ENCODE results near the gene GAS6.

Gene GAS6

DNA sequence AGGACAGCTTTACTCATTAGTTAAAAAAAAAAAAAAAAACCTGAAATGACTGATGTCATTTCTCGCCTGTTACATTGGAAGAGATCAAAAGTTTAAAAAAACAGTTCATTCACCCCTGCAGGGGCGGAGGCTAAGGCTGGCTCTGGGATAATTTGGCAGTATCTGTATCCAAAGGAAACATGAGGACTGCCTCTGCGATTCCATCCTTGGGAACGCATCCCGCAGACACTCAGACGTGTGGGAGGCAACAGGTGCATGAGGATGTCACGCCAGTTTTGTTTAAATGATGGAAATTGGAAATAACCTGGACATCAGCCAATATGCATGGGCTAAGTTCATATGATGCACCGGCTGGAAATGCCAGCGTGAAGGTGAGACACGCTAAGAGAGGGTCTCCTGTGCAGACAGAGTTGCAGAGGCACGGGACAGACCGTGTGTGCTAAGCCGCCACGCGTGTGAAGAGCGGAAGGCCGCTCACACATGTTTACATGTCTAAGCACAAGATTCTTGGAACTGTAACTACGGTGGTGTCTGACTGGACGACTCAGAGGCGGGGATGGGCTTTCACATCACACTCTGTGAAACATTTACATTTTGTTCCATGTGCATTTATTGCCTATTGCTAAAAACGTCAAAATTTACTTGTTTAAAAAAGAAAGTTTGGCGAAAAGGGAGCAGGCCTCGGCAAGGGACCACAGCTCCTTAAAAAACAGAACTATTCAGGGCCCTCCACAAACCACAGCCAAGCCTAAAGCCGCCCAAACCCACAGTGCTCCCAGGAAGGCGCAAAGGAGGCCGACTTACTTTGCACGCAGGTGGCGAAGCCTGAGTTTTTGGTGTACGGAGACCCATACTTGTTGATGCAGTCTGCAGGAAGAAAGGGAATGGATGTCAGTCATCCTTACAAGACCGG lies 17.9 kb downstream of the GAS6 start:
- no peak overlapping the region for H3K4me3 ChIP-seq (ENCODE audit: low read length)
- TF ChIP-seq, protein P1, sequence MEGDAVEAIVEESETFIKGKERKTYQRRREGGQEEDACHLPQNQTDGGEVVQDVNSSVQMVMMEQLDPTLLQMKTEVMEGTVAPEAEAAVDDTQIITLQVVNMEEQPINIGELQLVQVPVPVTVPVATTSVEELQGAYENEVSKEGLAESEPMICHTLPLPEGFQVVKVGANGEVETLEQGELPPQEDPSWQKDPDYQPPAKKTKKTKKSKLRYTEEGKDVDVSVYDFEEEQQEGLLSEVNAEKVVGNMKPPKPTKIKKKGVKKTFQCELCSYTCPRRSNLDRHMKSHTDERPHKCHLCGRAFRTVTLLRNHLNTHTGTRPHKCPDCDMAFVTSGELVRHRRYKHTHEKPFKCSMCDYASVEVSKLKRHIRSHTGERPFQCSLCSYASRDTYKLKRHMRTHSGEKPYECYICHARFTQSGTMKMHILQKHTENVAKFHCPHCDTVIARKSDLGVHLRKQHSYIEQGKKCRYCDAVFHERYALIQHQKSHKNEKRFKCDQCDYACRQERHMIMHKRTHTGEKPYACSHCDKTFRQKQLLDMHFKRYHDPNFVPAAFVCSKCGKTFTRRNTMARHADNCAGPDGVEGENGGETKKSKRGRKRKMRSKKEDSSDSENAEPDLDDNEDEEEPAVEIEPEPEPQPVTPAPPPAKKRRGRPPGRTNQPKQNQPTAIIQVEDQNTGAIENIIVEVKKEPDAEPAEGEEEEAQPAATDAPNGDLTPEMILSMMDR (IDR thresholded peaks at IDR 0.05; ENCODE audit: insufficient read depth, low read depth, low read length, missing control alignments), result no peak
- DNase-seq (ENCODE audit: low read depth), result no peak

GRCh38 chr13:113845055-113845454 lies 18.8 kb downstream of the GAS6 start:
- peak; percentile 28 for DNase-seq (ENCODE audit: low read depth)
- TF ChIP-seq, protein P1 (IDR thresholded peaks at IDR 0.05; ENCODE audit: insufficient read depth, low read depth, low read length, missing control alignments), result no peak

DNA sequence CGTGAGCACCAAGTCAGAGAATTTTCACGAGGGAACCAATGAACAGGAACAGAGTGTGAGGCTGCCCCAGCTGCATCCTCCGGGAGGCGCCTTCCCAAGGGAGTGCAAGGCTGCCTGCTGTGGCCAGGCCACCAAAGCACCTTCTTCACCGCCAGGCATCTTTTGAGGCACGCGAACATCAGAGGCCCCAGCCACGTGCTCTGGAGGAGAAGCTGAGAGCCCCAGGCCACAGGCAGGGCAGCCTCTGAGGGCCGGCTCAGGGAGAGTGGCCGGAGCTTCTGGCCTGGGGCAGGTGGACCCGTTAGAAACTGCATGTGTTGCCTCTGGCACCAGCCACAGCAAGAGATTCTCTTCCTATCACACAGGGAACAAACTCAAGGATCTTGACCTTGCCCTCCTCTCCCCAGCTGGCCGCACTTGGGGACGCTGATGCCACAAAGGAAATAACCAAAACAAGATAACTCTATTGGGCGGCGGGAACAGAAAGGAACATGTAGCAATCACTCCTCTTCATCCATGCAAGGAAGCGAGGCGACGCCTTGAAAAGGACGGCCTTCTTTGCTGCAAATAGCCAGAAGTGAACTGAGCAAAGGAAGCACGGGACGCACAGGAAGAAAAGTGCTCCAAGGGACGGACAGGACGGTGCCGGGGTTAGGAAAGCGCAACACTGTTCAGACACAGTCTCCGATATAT lies 19.9 kb downstream of the GAS6 start:
- DNase-seq (ENCODE audit: low read depth), result no peak

More at GRCh38 chr13:113845055-113845454, 18.8 kb downstream of the GAS6 start:
- no peak overlapping the region for H3K4me3 ChIP-seq (ENCODE audit: low read length)

GRCh38 chr13:113843063-113843654 lies 20.7 kb downstream of the GAS6 start:
- TF ChIP-seq, protein P1 (IDR thresholded peaks at IDR 0.05; ENCODE audit: insufficient read depth, low read depth, low read length, missing control alignments), result no peak

More for the DNA sequence above, 19.9 kb downstream of the GAS6 start:
- TF ChIP-seq, protein P1 (IDR thresholded peaks at IDR 0.05; ENCODE audit: insufficient read depth, low read depth, low read length, missing control alignments), result no peak
- no peak overlapping the region for H3K4me3 ChIP-seq (ENCODE audit: low read length)

GRCh38 chr13:113842336-113843062 lies 21.4 kb downstream of the GAS6 start:
- TF ChIP-seq, protein P1 (IDR thresholded peaks at IDR 0.05; ENCODE audit: insufficient read depth, low read depth, low read length, missing control alignments), result no peak
- no peak for DNase-seq (ENCODE audit: low read depth)
- H3K4me3 ChIP-seq (ENCODE audit: low read length), result no peak overlapping the region

More at GRCh38 chr13:113843063-113843654, 20.7 kb downstream of the GAS6 start:
- DNase-seq (ENCODE audit: low read depth), result no peak
- H3K4me3 ChIP-seq (ENCODE audit: low read length), result no peak overlapping the region

- TF ChIP-seq, protein P1 (IDR thresholded peaks at IDR 0.05; ENCODE audit: insufficient read depth, low read depth, low read length, missing control alignments), result no peak
- no peak overlapping the region for H3K4me3 ChIP-seq (ENCODE audit: low read length)
- DNase-seq (ENCODE audit: low read depth), result no peak
These were observed 22.6 kb downstream of the GAS6 start for GRCh38 chr13:113841353-113841650.
